GM12864 (cell line): Measurements from ENCODE around the gene CTNND1.
"Not testable (repeated sequence)": the region's sequence is repeated elsewhere in the genome, so short reads cannot be mapped to it uniquely, and the experiment has no call there.

Experiments used
- DNase-seq: peaks from one replicate; pipeline ENCODE4 v3.0.0-alpha.2; 2011; ENCODE audit warnings: low read depth
- H3K4me3 ChIP-seq: 2 replicates; pipeline ENCODE4 v1.5.1; 2011; ENCODE audit warnings: mild to moderate bottlenecking, low read depth, low read length, control low read depth
- CTCF ChIP-seq: IDR thresholded peaks from 2 replicates; pipeline ENCODE4 v1.5.1; 2011; ENCODE audit warnings: low read depth, mild to moderate bottlenecking, moderate library complexity, low read length, control low read depth, inconsistent platforms; ENCODE audit errors: missing control alignments

The CTNND1 gene

GRCh38 chr11:57819252-57819979 lies 57.8 kb downstream of the CTNND1 start:
- TF ChIP-seq CTCF: no peak
- no peak overlapping the region for H3K4me3 ChIP-seq
- no peak for DNase-seq

GRCh38 chr11:57823859-57824258 lies 62.3 kb downstream of the CTNND1 start:
- DNase-seq: no peak
- H3K4me3 ChIP-seq: no peak overlapping the region
- TF ChIP-seq CTCF: no peak

GRCh38 chr11:57834852-57835251 lies 73.2 kb downstream of the CTNND1 start:
- no peak overlapping the region for H3K4me3 ChIP-seq
- no peak for TF ChIP-seq CTCF
- no peak for DNase-seq

GRCh38 chr11:57838609-57839008 lies 77.0 kb downstream of the CTNND1 start:
- DNase-seq, H3K4me3 ChIP-seq: not testable (repeated sequence)

GRCh38 chr11:57842873-57843272 lies 81.3 kb downstream of the CTNND1 start:
- no peak for DNase-seq
- no peak overlapping the region for H3K4me3 ChIP-seq
- no peak for TF ChIP-seq CTCF

GRCh38 chr11:57867966-57868365 lies 106.4 kb downstream of the CTNND1 start:
- DNase-seq: no peak
- TF ChIP-seq CTCF: no peak
- no peak overlapping the region for H3K4me3 ChIP-seq

GRCh38 chr11:57868491-57868890 lies 106.9 kb downstream of the CTNND1 start:
- no peak for DNase-seq
- TF ChIP-seq CTCF: no peak
- no peak overlapping the region for H3K4me3 ChIP-seq
